ENCODE measurements around the gene SPSB1.
A peak's percentile ranks its signal among the peaks of the same experiment; 100 is the strongest.

SPSB1 gene

GRCh38 chr1:9292361-9293240, at the start of gene SPSB1:
Gene SPSB1 (plus strand): TSS chr1:9292894. CDS start chr1:9355892, 62,998 bp downstream.
- peak; percentile 80 for DNase-seq

GRCh38 chr1:9243066-9243739, 49.5 kb upstream of the SPSB1 start:
- DNase-seq = no peak

- no peak for DNase-seq
Observed at GRCh38 chr1:9244501-9245229, 48.0 kb upstream of the SPSB1 start.

GRCh38 chr1:9245230-9245619, 47.5 kb upstream of the SPSB1 start:
- DNase-seq = no peak

GRCh38 chr1:9245661-9246060, 47.0 kb upstream of the SPSB1 start:
- no peak for DNase-seq

GRCh38 chr1:9246215-9246614, 46.5 kb upstream of the SPSB1 start:
- no peak for DNase-seq

GRCh38 chr1:9246841-9247785, 45.6 kb upstream of the SPSB1 start:
- DNase-seq = no peak

GRCh38 chr1:9247894-9248293, 44.8 kb upstream of the SPSB1 start:
- no peak for DNase-seq

GRCh38 chr1:9248341-9249262, 44.1 kb upstream of the SPSB1 start:
- DNase-seq = no peak

- no peak for DNase-seq
Observed at GRCh38 chr1:9249263-9249533, 43.5 kb upstream of the SPSB1 start.

- peak; percentile 31 for DNase-seq
Observed at GRCh38 chr1:9249534-9250410, 42.9 kb upstream of the SPSB1 start.

GRCh38 chr1:9250411-9251381, 42.0 kb upstream of the SPSB1 start:
- no peak for DNase-seq

GRCh38 chr1:9251501-9251900, 41.2 kb upstream of the SPSB1 start:
- no peak for DNase-seq

GRCh38 chr1:9253004-9253403, 39.7 kb upstream of the SPSB1 start:
- DNase-seq = no peak

- no peak for DNase-seq
Observed at GRCh38 chr1:9253453-9254105, 39.1 kb upstream of the SPSB1 start.

GRCh38 chr1:9256332-9256731, 36.4 kb upstream of the SPSB1 start:
- DNase-seq = no peak

GRCh38 chr1:9257851-9258250, 34.8 kb upstream of the SPSB1 start:
- no peak for DNase-seq

GRCh38 chr1:9258629-9259028, 34.1 kb upstream of the SPSB1 start:
- DNase-seq = no peak
